Naive thymus-derived CD8-positive, alpha-beta T cell (primary cell): ENCODE measurements around the gene KCNK10. TPM values are rescaled to one million over a fixed set of nuclear protein-coding genes. Genes with fewer than 3 reads are reported as not detected.

ENCODE experiments used
- ATAC-seq, 2 donors: fragments of 150-1000 bp; cut with Tn5 transposase in 1 of 2; sonication (Bioruptor Pico), chemical (Tn5 transposase) in 1 of 2; 1 replicate in 1 of 2; 2 replicates in 1 of 2; pipeline ENCODE4 v1.10.0; 2021; ENCODE audit warnings: mild to moderate bottlenecking in 2 of 2, moderate library complexity in 2 of 2
- POLR2A ChIA-PET: fragments of 350-600 bp; sonication (Branson Sonifier 250); formaldehyde crosslinking; loops from one replicate; lab custom pipeline; 2021; ENCODE audit warnings: antibody characterized with exemption; lab: Charles Lee
- DNase-seq, 10 donors: peaks; one replicate each; pipeline versions ENCODE4 v3.0.0 to v3.0.0-alpha.2; 2020 to 2022
- H3K27ac Mint-ChIP-seq, 10 donors: one replicate each; pipeline ENCODE4 v1.8.0; 2020 to 2022; ENCODE audit warnings: mild to moderate bottlenecking in 10 of 10, mixed read lengths in 10 of 10, moderate library complexity in 4 of 10, inconsistent platforms in 1 of 10
- H3K27me3 Mint-ChIP-seq, 5 donors: one replicate each; pipeline ENCODE4 v1.8.0; 2021 to 2022; ENCODE audit warnings: mixed read lengths in 5 of 5
- H3K36me3 Mint-ChIP-seq, 3 donors: one replicate each; pipeline ENCODE4 v1.8.0; 2020 to 2022; ENCODE audit warnings: mixed read lengths in 3 of 3, mild to moderate bottlenecking in 2 of 3, inconsistent platforms in 1 of 3
- H3K4me1 Mint-ChIP-seq, 4 donors: one replicate each; pipeline ENCODE4 v1.8.0; 2021 to 2022; ENCODE audit warnings: mixed read lengths in 4 of 4
- H3K4me3 Mint-ChIP-seq, 10 donors: one replicate each; pipeline ENCODE4 v1.8.0; 2020 to 2022; ENCODE audit warnings: mild to moderate bottlenecking in 10 of 10, mixed read lengths in 10 of 10, moderate library complexity in 6 of 10, inconsistent platforms in 1 of 10
- H3K9me3 Mint-ChIP-seq, 9 donors: one replicate each; pipeline ENCODE4 v1.8.0; 2020 to 2022; ENCODE audit warnings: mixed read lengths in 9 of 9, mild to moderate bottlenecking in 3 of 9, inconsistent platforms in 1 of 9, moderate library complexity in 1 of 9
- polyA plus RNA-seq, 3 donors: library from polyadenylated mRNA; unstranded; fragments of 300-500 nt; fragmentation: Illumina TruSeq; gene quantifications; one replicate each; pipeline ENCODE4 v1.2.3, GENCODE V29; 2021
- total RNA-seq, 8 experiments: library from RNA in 2 of 8; stranded (reverse) in 2 of 8; gene quantifications; one replicate each; pipeline ENCODE4 v1.2.3 and lab custom pipeline; 2021 to 2026

Gene KCNK10
- total and polyA plus RNA-seq, 5 experiments from 2014 or later = not detected

GRCh38 chr14:88333036-88333435, 10.0 kb upstream of the KCNK10 start:
- DNase-seq = no peak
- H3K9me3 Mint-ChIP-seq = peaks cover 0 to 4% (median 0%) of the 10 kb centered on the region in 9 donors
- H3K4me1 Mint-ChIP-seq = no peaks in the 10 kb centered on the region
- POLR2A ChIA-PET = no interaction called here
- no peak overlapping the region for H3K4me3 Mint-ChIP-seq
- ATAC-seq = no peak
- peaks cover 22 to 80% (median 42%) of the 10 kb centered on the region in 5 donors for H3K27me3 Mint-ChIP-seq
- H3K27ac Mint-ChIP-seq = no peak overlapping the region
- no peaks in the 10 kb centered on the region for H3K36me3 Mint-ChIP-seq

GRCh38 chr14:88327497-88327896, 4.4 kb upstream of the KCNK10 start:
- Mint-ChIP-seq H3K4me3 (no peak overlapping the region), H3K27ac (no peak overlapping the region), H3K27me3 (peaks cover 35 to 65% (median 53%) of the 10 kb centered on the region in 5 donors), H3K36me3 (no peaks in the 10 kb centered on the region), H3K4me1 (peaks cover 0 to 6% (median 3%) of the 10 kb centered on the region in 4 donors), H3K9me3 (peaks cover 0 to 5% (median 0%) of the 10 kb centered on the region in 9 donors)
- POLR2A ChIA-PET = no interaction called here
- DNase-seq = no peak
- ATAC-seq = no peak

GRCh38 chr14:88326352-88327103, 3.5 kb upstream of the KCNK10 start:
- Mint-ChIP-seq H3K36me3 (no peaks in the 10 kb centered on the region), H3K27me3 (peaks cover 31 to 61% (median 50%) of the 10 kb centered on the region in 5 donors), H3K27ac (no peak overlapping the region), H3K4me3 (no peak overlapping the region), H3K4me1 (peaks cover 0 to 6% (median 3%) of the 10 kb centered on the region in 4 donors), H3K9me3 (peaks cover 0 to 5% (median 0%) of the 10 kb centered on the region in 9 donors)
- POLR2A ChIA-PET = no interaction called here
- DNase-seq = no peak
- no peak for ATAC-seq

- POLR2A ChIA-PET = no interaction called here
- no peaks in the 10 kb centered on the region for H3K36me3 Mint-ChIP-seq
- peaks cover 31 to 56% (median 46%) of the 10 kb centered on the region in 5 donors for H3K27me3 Mint-ChIP-seq
- peaks cover 0 to 6% (median 3%) of the 10 kb centered on the region in 4 donors for H3K4me1 Mint-ChIP-seq
- H3K27ac Mint-ChIP-seq = no peak overlapping the region
- no peak overlapping the region for H3K4me3 Mint-ChIP-seq
- DNase-seq = no peak
- no peak for ATAC-seq
- H3K9me3 Mint-ChIP-seq = peaks cover 0 to 5% (median 0%) of the 10 kb centered on the region in 9 donors
These were observed 2.8 kb upstream of the KCNK10 start for GRCh38 chr14:88325883-88326282.

- peak overlapping the region in 2 of 10 donors; percentile 15 for H3K4me3 Mint-ChIP-seq
- POLR2A ChIA-PET = no interaction called here
- ATAC-seq = no peak
- no peak for DNase-seq
- H3K36me3 Mint-ChIP-seq = no peaks in the 10 kb centered on the region
- peaks cover 0 to 6% (median 3%) of the 10 kb centered on the region in 4 donors for H3K4me1 Mint-ChIP-seq
- H3K27ac Mint-ChIP-seq = no peak overlapping the region
- peaks cover 26 to 52% (median 45%) of the 10 kb centered on the region in 5 donors for H3K27me3 Mint-ChIP-seq
- H3K9me3 Mint-ChIP-seq = peaks cover 0 to 5% (median 0%) of the 10 kb centered on the region in 9 donors
These were observed 1.9 kb upstream of the KCNK10 start for GRCh38 chr14:88324930-88325329.

GRCh38 chr14:88324491-88324890, 1.4 kb upstream of the KCNK10 start:
- Mint-ChIP-seq H3K9me3 (peaks cover 0 to 5% (median 0%) of the 10 kb centered on the region in 9 donors), H3K27ac (no peak overlapping the region), H3K4me3 (peak overlapping the region in 2 of 10 donors; percentile 11 to 15), H3K36me3 (no peaks in the 10 kb centered on the region), H3K4me1 (peaks cover 0 to 6% (median 3%) of the 10 kb centered on the region in 4 donors), H3K27me3 (peaks cover 26 to 50% (median 43%) of the 10 kb centered on the region in 5 donors)
- POLR2A ChIA-PET = no interaction called here
- DNase-seq (no peak), ATAC-seq (no peak)

GRCh38 chr14:88323523-88324199, 592 bp upstream of the KCNK10 start:
- POLR2A ChIA-PET = no interaction called here
- peak overlapping the region in 9 of 10 donors; percentile 22 to 76 (median 44) for H3K4me3 Mint-ChIP-seq
- peaks cover 0 to 6% (median 3%) of the 10 kb centered on the region in 4 donors for H3K4me1 Mint-ChIP-seq
- H3K27ac Mint-ChIP-seq = no peak overlapping the region
- no peak for DNase-seq
- peaks cover 0 to 5% (median 0%) of the 10 kb centered on the region in 9 donors for H3K9me3 Mint-ChIP-seq
- no peak for ATAC-seq
- H3K36me3 Mint-ChIP-seq = no peaks in the 10 kb centered on the region
- H3K27me3 Mint-ChIP-seq = peaks cover 26 to 46% (median 42%) of the 10 kb centered on the region in 5 donors

- Mint-ChIP-seq H3K27ac (no peak overlapping the region), H3K4me3 (peak overlapping the region in 2 of 10 donors; percentile 35 to 52), H3K4me1 (peaks cover 0 to 6% (median 3%) of the 10 kb centered on the region in 4 donors), H3K27me3 (peaks cover 29 to 48% (median 34%) of the 10 kb centered on the region in 5 donors), H3K36me3 (no peaks in the 10 kb centered on the region), H3K9me3 (no peaks in the 10 kb centered on the region)
- DNase-seq = no peak
- no peak for ATAC-seq
- POLR2A ChIA-PET = no interaction called here
These were observed 474 bp downstream of the KCNK10 start for GRCh38 chr14:88322504-88323085.

- H3K27me3 Mint-ChIP-seq = peaks cover 23 to 41% (median 27%) of the 10 kb centered on the region in 5 donors
- H3K4me1 Mint-ChIP-seq = peaks cover 0 to 6% (median 3%) of the 10 kb centered on the region in 4 donors
- H3K27ac Mint-ChIP-seq = no peak overlapping the region
- DNase-seq (no peak), ATAC-seq (no peak)
- no peaks in the 10 kb centered on the region for H3K9me3 Mint-ChIP-seq
- POLR2A ChIA-PET = no interaction called here
- H3K36me3 Mint-ChIP-seq = no peaks in the 10 kb centered on the region
- H3K4me3 Mint-ChIP-seq = no peak overlapping the region
These were observed 1.2 kb downstream of the KCNK10 start for GRCh38 chr14:88321692-88322503.

GRCh38 chr14:88318406-88318805, 4.7 kb downstream of the KCNK10 start:
- no peak for ATAC-seq
- DNase-seq = no peak
- Mint-ChIP-seq H3K36me3 (peaks cover 0 to 2% (median 0%) of the 10 kb centered on the region in 3 donors), H3K4me1 (peaks cover 0 to 5% (median 0%) of the 10 kb centered on the region in 4 donors), H3K4me3 (no peak overlapping the region), H3K27ac (no peak overlapping the region), H3K9me3 (peaks cover 0 to 5% (median 2%) of the 10 kb centered on the region in 9 donors), H3K27me3 (peaks cover 0 to 14% (median 10%) of the 10 kb centered on the region in 5 donors)
- POLR2A ChIA-PET = no interaction called here

- H3K27ac Mint-ChIP-seq = no peak overlapping the region
- H3K9me3 Mint-ChIP-seq = peaks cover 0 to 8% (median 4%) of the 10 kb centered on the region in 9 donors
- H3K36me3 Mint-ChIP-seq = peaks cover 0 to 3% (median 0%) of the 10 kb centered on the region in 3 donors
- H3K4me3 Mint-ChIP-seq = no peak overlapping the region
- H3K4me1 Mint-ChIP-seq = no peaks in the 10 kb centered on the region
- ATAC-seq (no peak), DNase-seq (no peak)
- POLR2A ChIA-PET = no interaction called here
- H3K27me3 Mint-ChIP-seq = peaks cover 0 to 13% (median 9%) of the 10 kb centered on the region in 5 donors
These were observed 6.5 kb downstream of the KCNK10 start for GRCh38 chr14:88316521-88316920.

- peaks cover 5 to 12% (median 7%) of the 10 kb centered on the region in 5 donors for H3K27me3 Mint-ChIP-seq
- peaks cover 0 to 3% (median 0%) of the 10 kb centered on the region in 3 donors for H3K36me3 Mint-ChIP-seq
- H3K4me1 Mint-ChIP-seq = no peaks in the 10 kb centered on the region
- no peak for ATAC-seq
- POLR2A ChIA-PET = no interaction called here
- peaks cover 0 to 8% (median 4%) of the 10 kb centered on the region in 9 donors for H3K9me3 Mint-ChIP-seq
- H3K4me3 Mint-ChIP-seq = no peak overlapping the region
- no peak for DNase-seq
- H3K27ac Mint-ChIP-seq = no peak overlapping the region
These were observed 10.8 kb downstream of the KCNK10 start for GRCh38 chr14:88312257-88312656.
